K562 treated with DMSO at 1 percent for 24 hours (cell line): ENCODE data around the gene MRPS34. TPM values are rescaled to one million over a fixed set of nuclear protein-coding genes. Genes with fewer than 3 reads are reported as not detected.

Experiments
- total RNA-seq: library from RNA; unstranded; fragments of 300-600 nt; gene quantifications from 2 replicates; pipeline ENCODE4 v1.2.3, GENCODE V29; 2022; ENCODE audit warnings: low read depth; ENCODE audit not compliant: insufficient read depth

MRPS34 gene
- 209 and 232 TPM in 2 replicates for total RNA-seq

GRCh38 chr16:1772908-1773702, at the start of gene MRPS34:
TSS of gene MRPS34 (minus strand) at chr16:1773134. CDS start at chr16:1773119, 15 bp downstream.

GRCh38 chr16:1793578-1794220, 20.8 kb upstream of the MRPS34 start, which contains the start of gene IGFALS:
TSS of gene IGFALS (minus strand) at chr16:1793705. CDS start at chr16:1793652, 53 bp downstream.

GRCh38 chr16:1782408-1783264, 9.7 kb upstream of the MRPS34 start, which contains the start of the genes NUBP2 and SPSB3:
TSS of gene NUBP2 (plus strand) at chr16:1782960. CDS start at chr16:1783021, 61 bp downstream.
TSS of gene SPSB3 (minus strand) at chr16:1782571. CDS start at chr16:1781483, 1,088 bp downstream.

GRCh38 chr16:1772362-1772907, 499 bp downstream of the MRPS34 start, which contains the start of gene EME2:
TSS of gene EME2 (plus strand) at chr16:1772810. CDS start at chr16:1773228, 418 bp downstream.

DNA sequence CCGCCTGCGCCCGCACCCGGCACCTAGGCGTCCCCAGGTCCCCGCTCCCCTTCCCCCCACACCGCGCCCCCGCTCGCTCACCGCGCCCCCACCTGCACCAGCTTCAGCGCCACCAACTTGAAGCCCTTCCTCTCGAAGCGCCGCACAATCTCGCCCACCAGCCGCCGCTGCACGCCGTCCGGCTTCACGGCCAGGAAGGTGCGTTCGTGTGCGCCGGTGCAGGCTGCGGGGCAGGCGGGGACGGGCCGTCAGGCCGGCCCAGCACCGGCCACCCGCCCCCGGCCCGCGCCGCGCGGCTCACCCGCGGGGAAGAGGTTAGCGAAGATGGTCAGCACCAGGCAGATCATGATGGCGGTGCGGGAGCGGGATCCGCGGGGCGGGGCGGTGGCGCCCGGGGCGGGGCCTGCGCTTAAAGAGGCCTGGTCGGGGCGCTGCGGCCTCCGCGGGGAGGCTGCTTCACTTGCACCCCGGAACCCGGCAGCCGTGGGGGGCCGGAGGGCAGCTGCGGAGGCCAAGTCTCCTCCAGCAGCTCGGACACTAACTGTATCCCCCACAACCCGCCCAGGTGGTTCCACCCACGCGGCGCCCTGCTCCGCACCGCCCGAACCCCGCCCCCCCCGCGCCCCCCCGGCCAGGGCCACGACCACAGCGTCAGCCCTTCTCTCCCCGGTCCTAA, 1.6 kb downstream of the MRPS34 start, which contains the start of gene NME3:
Gene NME3 (minus strand): TSS at position 356 of the 676 bp plus-strand sequence. CDS start 9 bp downstream, at position 347.

Other genes with a start within 250 kb of the MRPS34 start
- gene TMEM204, start 239.5 kb downstream of the MRPS34 start, total RNA-seq: 0.16 TPM in 1 of 2 replicates, not detected in the other
- 7.5 and 9.0 TPM in 2 replicates for gene IFT140, start 161.1 kb downstream of the MRPS34 start, total RNA-seq
- gene CRAMP1, start 160.8 kb downstream of the MRPS34 start, total RNA-seq: 10.4 and 11.2 TPM in 2 replicates
- 47.4 and 47.6 TPM in 2 replicates for gene JPT2, start 94.9 kb downstream of the MRPS34 start, total RNA-seq
- gene MAPK8IP3, start 66.9 kb downstream of the MRPS34 start, total RNA-seq: 30.2 and 39.0 TPM in 2 replicates
- gene NME3, start 1.6 kb downstream of the MRPS34 start, total RNA-seq: 80.6 and 94.0 TPM in 2 replicates
- 9.7 and 11.0 TPM in 2 replicates for gene EME2, start 324 bp downstream of the MRPS34 start, total RNA-seq
- 85.1 and 96.8 TPM in 2 replicates for gene SPSB3, start 9.4 kb upstream of the MRPS34 start, total RNA-seq
- 178 and 198 TPM in 2 replicates for gene NUBP2, start 9.8 kb upstream of the MRPS34 start, total RNA-seq
- 0.36 and 0.50 TPM in 2 replicates for gene IGFALS, start 20.6 kb upstream of the MRPS34 start, total RNA-seq
- gene HAGH, start 53.7 kb upstream of the MRPS34 start, total RNA-seq: 95.7 and 105 TPM in 2 replicates
- gene FAHD1, start 54.1 kb upstream of the MRPS34 start, total RNA-seq: 30.8 and 34.7 TPM in 2 replicates
- gene MEIOB, start 99.0 kb upstream of the MRPS34 start, total RNA-seq: 40.7 and 42.1 TPM in 2 replicates
- not detected in 2 replicates for gene HS3ST6, start 145.3 kb upstream of the MRPS34 start, total RNA-seq
- gene MSRB1, start 170.1 kb upstream of the MRPS34 start, total RNA-seq: 194 and 209 TPM in 2 replicates
- 0.23 and 0.29 TPM in 2 replicates for gene RPL3L, start 181.6 kb upstream of the MRPS34 start, total RNA-seq
- gene NDUFB10, start 186.4 kb upstream of the MRPS34 start, total RNA-seq: 256 and 274 TPM in 2 replicates
- 6,981 and 7,733 TPM in 2 replicates for gene RPS2, start 191.7 kb upstream of the MRPS34 start, total RNA-seq
- not detected in 2 replicates for gene RNF151, start 193.7 kb upstream of the MRPS34 start, total RNA-seq
- gene TBL3, start 198.9 kb upstream of the MRPS34 start, total RNA-seq: 59.5 and 67.9 TPM in 2 replicates
- gene NOXO1, start 208.3 kb upstream of the MRPS34 start, total RNA-seq: not detected in 2 replicates
- gene GFER, start 211.1 kb upstream of the MRPS34 start, total RNA-seq: 56.1 and 57.0 TPM in 2 replicates
- gene SYNGR3, start 216.8 kb upstream of the MRPS34 start, total RNA-seq: 42.4 and 48.1 TPM in 2 replicates
- 111 and 123 TPM in 2 replicates for gene ZNF598, start 236.7 kb upstream of the MRPS34 start, total RNA-seq
- gene NPW, start 246.7 kb upstream of the MRPS34 start, total RNA-seq: 3.2 and 4.2 TPM in 2 replicates